Stimulated activated CD4-positive, alpha-beta T cell treated with anti-CD3 and anti-CD28 coated beads, Interleukin-4, amount 100 ng/mL, for 1 hour (primary cell): Measurements from ENCODE around the gene PSMB7.

Source experiments
- DNase-seq: peaks from one replicate; pipeline ENCODE4 v3.0.0-alpha.2; 2020

Gene PSMB7

DNA sequence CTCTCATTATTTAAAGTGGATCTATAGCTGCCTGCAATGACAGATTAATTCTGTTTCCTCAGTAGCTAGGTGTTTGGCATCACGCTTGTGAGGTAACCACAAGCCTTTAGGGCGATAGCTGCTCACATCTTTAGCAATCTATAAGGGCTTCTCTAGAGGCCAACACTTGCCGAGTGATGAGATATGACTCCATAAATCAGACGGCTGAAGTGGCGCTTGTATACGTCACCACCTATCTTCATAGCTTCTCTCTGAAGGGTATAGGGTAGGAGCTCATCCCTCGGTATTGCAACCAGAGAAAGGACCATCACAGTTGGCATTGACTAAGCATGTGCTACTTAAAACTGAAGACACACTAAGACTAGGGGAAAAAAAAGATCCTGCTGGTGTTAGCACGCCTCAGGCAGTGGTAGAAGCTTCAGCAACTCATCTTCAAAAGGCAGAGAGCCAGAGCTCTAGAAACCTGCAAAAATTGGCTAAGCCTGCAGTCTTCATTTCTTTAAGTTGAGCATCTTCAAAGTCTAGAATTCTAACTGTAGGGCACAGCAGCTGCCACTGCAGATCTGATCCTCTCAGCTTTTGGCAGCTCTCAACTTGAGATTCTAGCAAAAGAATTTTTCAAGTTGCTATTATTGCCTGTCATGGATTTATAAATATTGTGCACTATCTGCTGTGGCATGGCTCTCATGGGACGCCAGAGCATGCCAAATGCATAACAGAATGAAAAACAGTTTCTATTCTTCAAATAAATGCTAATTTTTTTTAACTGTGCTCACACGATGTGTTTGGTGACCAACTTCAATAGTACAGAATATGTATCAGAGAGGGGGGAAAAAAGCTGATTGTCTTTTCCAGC, 37.5 kb downstream of the PSMB7 start:
- no peak for DNase-seq

DNA sequence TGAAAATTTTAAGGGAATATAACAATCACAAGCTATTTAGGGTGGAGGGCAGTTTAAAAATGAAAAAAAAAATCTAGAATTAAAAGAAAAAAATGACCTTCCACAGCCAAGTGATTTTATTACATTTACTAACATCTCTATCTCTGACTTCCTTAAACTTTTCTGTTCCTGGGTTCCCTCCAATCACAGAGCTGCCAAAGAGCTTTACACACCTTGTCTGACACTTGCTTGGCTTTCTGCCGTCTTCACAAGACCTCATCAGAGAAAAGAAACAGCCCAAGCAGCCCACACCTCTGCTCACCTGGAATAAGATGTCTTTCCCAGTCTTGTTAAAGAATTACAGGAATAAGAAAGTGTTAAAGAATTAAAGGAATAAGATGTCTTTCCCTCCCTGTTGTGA, 38.9 kb downstream of the PSMB7 start:
- DNase-seq: no peak

DNA sequence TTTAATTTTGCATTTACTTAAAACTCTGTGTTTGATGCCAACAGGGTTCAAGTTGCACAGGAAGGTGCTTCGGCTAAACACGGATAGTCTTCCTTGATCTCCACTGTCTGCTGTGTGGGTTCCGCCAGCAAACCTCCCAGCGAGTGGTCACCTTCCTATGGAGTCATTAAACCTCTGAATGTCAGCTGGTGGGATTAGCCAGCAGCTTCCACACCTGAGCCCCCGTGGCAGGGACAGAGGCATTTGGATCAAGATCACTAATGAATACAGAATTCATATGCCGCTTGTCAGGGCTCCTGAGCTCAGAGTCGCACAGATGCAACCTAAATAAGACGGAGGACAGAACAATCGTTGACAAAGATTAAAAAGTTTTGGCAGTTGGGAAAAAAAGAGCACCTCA, 39.5 kb downstream of the PSMB7 start:
- DNase-seq: no peak

DNA sequence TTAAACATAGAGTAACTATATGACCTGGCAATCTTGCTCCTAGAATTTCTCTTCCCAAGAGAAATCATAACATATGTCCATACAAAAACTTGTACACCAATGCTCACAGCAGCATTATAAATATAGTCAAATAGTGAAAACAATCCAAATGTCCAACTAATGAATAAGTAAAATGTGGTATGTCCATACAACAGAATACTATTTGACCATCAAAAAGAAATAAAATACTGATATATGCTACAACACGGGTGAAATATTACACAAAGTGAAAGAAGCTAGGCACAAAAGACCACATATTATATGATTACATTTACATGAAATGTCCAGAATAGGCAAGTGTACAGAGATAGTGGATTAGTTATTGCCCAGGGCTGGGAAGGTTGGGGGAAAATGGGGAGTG, 41.4 kb downstream of the PSMB7 start:
- no peak for DNase-seq

DNA sequence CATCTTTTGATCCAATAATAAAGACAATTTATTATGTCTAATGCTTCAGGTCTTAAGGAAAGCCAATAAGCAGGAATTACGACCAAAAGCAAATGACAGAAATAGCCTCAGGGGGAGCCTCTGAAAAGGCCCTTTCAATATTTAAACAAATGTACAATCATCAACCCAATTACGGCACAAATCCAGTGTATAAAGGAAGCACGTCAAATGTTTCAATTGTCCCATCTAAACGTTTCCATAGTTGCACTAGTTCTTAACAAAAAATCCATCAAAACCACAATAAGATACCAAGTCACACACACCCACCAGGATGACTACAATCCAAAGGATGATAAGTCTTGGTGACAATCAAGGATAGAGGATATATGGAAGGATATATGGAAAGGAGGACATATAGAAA, 41.9 kb downstream of the PSMB7 start:
- DNase-seq: no peak

DNA sequence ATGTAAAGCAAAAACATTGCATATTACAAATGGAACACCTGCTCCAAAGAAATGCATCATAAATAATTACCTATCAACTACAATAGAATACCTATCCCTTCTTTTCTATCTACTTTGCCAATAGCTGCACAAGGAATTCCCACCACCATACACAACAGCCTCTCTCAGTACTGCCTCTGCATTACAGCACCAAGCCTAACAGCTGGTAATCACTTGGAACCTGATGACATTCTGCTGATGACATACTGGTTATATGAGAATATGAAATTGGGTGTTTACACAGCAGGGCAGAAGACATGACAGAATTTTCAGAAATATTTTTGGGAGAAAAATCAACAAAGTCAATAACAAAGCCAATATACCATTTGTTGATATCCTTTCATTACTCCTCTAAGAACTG, 43.2 kb downstream of the PSMB7 start:
- DNase-seq: no peak

DNA sequence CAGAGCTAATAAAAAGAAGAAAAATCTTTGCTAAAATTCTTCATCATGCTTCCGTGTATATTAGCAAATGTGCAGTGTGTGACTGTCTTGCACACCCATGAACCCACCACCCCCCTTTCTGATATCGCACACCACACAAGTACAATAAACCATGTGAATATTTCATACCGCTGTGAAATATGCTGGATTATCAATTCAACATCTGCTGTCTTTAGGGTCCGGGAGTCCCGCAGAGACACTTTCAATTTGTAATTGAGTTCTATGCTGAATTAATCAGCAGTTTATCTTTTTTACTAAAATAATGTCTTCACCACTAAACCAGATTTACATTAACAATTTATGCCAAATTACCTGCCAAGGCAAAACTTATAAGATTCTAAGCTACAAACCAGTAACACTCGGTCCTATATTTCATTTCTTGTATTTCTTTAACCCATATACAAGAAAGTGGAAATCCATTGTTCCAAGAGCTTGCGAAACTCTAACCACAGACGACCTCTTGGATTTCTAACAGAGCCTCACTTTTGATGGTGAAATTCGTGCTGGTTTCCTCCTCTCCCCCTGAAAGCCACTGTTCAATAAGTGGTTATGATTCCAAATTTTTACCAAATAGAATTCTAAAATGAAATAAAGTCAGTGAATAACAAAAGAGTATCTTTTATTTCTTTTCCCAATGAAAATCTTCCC, 44.2 kb downstream of the PSMB7 start:
- no peak for DNase-seq

DNA sequence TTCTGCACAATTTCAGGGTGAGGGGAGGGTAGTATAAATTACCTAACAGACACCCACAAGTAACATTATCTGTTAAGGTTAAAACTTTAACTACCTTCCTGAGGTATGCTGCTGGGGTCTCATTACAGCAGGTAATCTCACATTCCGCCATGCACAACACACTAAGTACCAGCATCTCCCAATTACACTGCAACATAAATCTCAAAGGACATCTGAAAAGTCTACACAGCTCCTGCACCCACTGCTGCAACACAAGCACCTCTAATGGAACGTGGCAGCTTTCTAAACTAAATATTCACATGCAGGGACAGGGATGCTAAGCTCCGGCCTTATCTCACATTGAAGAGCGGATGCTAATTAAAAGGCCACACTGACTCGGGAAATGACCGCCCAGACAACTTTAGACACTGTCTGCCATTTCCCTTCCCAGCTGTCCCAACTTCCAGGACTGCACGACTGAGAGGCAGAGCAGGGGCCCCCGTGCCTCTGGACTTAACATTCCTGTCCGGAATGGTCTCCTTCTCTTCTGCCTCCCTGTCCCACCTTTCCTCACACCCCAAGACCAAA, 45.9 kb downstream of the PSMB7 start:
- no peak for DNase-seq

DNA sequence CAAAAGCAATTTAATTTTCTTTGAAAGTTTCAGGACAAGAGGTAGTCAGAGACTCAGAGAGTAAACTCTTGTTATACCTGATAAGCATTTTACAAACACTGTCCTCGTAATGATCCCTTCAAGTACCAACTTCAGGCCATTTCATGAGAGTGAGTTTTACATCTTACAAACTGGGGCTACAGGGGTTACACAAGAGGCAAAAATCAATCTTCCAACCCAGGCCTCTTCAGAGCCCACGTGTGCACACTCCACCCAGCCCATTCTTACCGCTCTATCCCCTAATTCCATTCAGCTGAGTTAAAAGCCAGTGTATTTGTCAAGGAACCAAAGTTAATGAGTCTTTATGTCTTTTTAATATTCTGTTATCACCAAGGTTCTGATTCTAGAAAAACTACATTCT, 46.5 kb downstream of the PSMB7 start:
- DNase-seq: no peak

DNA sequence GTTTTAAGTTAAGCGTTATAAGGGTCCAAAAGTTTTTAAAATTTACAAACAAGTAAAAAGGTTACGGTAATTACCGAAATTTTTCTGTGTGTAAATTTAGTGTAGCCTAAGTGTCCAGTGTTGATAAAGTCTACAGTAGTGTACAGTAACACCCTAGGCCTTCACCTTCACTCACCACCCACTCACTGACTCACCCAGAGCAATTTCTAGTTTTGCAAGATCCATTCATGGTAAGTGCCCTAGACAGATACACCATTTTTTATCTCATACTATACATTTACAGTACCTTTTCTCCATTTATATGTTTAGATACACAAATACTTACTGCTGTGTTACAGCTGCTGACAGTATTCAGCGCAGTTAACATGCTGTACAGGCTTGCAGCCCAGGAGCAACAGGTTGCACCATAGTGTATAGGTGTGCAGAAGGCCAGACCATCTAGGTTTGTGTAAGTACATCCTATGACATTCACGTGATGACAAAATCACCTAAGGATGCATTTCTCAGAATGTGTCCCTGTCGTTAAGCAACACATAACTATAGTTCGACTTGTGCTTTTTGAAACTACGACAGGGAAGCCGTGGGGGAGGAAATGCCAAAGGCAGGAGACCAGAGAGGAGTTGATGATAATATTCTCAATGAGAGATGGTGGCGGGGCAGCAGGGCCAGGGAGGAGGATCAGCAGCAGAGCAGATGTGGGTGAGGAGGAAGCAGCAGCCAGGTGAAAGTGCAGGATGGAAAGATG, 48.6 kb downstream of the PSMB7 start:
- DNase-seq: no peak

DNA sequence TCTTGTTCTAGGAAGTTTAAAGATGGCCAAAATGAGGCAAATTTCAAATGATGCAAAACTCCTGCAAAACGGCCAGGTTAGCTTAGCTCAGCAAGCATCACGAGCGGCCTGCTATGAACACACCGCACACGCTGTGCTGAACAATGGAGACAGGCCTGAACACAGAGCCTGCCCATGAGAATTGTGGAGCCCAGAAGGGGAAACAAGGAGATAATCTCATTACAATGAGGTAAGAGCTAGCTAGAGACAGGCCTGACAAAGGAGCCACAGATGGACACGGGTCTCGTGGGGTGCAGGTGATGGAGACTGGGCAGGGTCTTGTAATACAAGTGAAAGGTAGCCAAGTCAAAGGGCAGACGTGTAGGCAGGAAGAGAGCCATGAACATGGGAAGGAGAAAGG, 50.2 kb downstream of the PSMB7 start:
- no peak for DNase-seq

DNA sequence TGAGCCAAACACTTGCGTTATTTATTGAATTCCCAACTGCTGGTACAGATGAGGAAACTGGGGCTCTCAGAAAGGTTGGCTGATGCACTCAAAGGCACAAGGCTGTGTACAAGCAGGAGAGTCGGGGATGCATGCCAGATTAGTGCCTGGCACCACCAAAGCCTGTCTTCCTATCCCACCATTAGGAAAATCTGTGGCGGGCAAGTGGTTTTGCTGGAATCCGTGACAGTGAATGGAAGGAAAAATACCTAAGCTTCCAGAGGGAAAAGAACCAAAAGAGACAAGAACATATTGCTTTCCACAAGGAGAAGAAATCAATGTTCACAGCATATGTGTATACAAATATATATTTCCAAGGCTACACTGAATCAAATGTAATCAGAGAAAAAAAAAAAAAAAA, 51.1 kb downstream of the PSMB7 start:
- DNase-seq: no peak

DNA sequence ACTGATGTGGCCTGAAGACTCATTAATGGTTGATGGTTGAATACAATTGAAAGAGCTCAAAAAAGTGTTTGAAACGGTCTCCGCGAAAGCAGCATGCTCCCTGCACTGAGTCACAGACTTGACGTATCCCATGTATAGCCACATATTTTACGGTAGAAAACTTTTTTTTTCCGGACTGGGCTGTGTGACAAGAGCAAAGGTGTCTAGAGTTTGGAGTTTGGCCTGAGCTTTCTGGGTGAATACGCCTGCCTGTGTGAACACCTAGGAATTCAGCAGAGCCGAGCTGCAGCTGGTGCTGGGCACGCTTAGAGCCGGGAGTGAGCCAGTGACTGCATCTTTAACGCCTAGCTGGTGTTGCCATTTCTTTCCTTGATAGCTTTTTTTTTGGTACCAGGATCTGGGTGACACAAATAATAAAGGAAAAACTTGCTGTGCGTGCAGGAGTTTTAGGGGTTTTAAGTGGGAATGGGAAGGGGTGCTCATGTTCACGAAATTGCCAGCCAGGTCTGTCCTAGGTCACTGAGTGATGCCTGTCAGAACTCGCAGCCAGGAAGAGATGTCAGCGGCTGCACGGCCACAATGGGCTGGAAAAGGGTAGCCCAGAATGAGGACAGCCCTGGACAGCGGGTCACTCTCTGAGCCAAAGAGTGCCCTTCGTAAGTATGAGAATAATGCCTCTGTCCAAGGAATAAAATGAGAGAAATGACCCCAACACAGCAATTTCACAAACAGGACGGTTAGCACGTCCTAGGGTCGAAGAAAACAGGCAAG, 51.7 kb downstream of the PSMB7 start:
- DNase-seq: no peak

DNA sequence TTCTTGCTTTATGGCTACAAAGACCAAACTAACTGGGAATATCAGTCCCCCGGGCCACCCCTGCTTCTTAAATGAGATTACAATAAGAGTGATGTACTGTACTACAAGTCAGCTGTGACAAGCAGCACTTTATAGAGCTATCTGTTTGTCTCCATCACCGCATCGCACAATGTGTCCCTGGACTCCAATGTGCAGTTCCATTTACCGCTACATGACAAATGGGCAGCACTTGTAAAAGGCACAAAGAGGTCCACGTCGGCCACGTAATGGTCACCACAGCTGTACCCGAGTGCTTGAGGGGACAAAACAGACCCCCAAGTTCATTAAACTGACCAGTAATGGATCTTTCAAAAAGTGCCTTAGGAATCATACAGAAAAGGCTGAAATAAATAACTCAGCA, 54.1 kb downstream of the PSMB7 start:
- DNase-seq: no peak

DNA sequence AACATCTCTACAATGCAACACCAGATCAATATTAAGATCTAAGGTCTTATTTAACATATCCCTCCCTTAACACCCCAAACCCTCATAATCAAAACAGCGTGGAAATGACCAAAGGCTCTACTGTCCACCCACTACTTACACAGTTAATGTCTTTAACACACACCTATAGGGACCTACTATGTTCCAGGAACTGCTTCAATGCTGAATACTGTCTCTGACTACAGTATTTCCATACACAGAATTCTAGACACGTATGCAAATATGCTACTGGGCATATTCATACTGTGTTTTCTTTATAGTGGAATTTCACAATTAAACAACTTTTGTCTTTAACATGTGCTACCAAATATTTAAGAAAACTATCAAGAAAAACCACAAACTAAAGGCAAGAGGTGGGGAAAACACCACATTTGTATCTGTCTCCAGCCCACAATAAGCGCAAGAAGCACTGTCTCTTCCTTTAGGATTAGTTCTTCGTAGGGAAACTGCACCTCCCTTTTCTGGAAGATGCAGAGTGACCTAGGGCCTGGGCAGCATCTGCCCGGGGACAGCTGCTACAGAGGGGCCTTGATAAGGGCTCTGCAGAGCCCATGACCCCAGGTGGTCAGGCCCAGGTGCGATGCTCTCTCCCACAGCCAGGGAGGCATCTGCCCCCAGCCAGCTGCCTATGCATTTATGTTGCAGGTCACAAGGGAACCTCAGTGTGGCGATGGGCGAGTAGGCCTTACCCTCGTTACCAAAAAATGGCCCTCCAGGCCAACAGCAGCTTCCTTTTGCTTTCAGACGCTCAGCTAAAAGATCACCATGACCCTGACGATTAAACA, 55.2 kb downstream of the PSMB7 start:
- DNase-seq: no peak

DNA sequence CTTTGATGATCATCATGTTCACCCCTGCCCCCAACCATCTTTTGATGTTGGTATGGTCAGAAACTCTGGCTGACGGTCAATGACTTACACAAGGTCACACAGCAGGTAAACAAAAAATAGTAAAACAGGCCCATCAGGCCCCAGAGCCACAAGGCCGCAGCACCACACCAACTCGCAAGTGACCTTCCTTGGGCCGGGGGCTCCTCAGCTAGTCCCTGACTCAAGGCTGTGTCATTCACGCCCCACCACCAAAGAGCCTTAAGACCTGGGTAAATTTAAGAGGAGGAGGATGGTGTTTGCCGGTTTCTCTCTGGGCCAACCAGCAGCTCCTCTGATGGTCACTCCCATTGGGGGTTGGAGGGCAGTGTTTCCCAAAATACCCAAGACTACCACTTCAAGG, 55.8 kb downstream of the PSMB7 start:
- no peak for DNase-seq

DNA sequence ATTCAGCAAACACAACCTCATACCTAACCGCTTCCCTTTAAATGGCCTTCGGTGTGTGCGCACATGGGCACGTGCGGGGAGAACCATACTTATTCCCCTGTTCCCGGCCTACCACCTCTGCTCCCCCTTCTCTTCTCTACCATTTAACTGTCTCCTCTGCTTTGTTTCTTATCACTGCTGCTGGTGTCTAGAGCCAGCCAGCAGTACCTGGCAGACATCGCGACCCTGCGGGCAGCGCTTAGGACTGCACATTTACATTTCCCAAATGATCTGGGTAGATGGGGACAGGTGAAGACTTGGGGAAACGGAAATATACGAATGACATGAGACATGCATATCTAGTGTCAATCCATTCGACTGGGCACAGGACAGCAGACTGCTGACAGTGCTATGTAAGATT, 56.6 kb downstream of the PSMB7 start:
- no peak for DNase-seq

DNA sequence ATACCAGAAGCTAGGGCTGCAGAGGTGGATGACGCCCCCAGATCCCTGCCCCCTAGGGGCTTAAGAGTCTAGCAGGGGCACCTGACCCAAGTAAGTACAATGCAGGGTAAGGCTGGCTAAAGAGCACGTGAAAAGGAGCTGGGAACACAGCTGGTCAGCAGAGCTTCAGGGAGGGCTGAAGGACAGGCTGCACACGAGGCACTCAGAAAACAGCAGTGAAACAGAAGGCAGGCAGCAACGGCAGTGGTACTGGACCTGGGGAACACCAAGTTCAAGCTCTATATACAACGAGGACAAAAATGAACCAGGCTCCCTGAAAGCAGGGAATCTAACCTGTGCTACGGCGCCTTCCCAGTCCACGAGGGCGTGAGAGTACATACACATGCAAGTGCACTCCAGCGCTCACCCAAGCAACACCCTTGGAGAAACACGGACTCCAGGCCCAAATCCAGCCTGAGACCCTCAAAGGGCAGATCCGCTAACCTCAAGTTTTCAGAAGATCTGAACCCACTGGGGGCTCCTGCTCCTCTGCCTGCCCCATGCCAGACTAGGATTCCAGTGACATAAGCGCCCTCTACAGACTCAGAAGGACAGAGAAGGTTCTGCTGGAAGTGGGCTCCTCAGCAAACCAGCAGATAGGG, 57.4 kb downstream of the PSMB7 start:
- no peak for DNase-seq

DNA sequence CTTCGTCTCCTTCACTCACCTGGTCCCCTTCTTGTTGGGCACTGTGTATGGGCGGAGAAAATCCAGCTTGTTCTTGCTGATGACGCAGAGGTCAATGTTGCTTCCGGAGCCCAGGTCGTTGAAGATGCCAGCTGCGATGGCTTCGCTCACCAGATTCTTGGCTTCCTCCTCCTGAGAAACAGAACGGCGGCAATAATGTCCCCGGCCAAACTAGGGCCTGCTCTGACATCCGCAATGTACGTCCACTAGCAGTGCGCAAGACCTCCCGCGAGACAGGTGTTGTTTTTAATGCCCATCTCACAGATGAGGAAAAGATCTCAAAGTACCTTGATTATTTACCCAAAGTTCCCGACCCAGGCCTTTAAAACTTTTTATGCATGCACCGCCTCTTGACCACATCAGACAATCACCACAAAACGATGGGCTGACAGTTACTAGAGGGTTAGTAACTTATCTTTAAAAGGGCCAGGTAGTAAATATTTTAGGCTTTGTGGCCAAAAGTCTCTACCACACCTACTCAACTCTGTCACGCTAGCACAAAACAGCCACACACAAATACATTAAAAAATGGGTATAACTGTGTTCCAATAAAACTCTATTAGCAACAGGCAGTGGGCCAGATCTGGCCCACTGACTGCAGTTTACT, 58.4 kb downstream of the PSMB7 start:
- DNase-seq: no peak

DNA sequence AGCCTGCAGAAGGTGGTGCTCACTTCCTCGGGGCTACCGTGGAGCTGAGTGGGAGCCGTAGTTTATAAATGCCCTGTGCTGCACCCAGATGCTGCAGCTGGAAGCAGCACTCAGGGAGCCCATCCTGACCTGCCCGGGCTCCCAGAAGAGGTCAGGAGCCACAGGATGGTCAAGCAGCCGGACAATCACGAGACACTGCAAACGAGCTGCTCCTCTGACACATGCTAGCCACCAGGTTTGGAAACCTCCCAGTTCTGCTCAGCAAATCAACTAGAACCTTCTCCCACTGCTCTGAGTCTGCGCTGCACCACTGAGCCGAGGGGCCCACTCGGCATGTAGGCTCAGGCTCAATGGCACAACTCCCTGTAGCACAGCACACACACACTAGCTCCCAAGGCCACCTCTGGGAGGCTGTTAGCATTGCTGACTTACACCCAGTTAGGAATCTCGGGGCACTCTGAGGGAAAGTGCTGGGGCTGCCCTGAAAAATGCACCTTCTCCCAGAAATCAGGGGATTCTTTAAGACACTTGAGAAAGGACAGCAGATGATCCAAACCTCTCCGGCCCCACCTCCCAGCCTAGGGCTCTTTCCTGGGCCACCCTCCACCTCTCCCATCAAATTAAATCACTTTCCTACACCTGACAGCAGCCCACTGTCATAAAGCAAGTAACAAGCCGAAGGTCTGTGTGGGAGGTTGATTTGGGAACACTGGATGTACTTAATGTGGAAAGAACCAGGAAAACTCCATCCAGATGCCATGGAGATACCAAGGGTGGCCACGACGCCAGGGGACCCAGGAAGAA, 59.1 kb downstream of the PSMB7 start:
- DNase-seq: no peak
